Loucy (cell line): ENCODE data around the gene TRAF3IP1.

Source experiments
- EZH2phosphoT487 ChIP-seq: fragments of 200-600 bp; IDR thresholded peaks from 2 replicates; pipeline ENCODE4 v1.6.1; 2018; ENCODE audit warnings: antibody characterized with exemption, mild to moderate bottlenecking, moderate library complexity, borderline replicate concordance
- TF ChIP-seq, protein P1 (sequence below): fragments of 200-600 bp; sonication (generic); conservative IDR thresholded peaks from 2 replicates; pipeline ENCODE4 v1.5.1; 2014; ENCODE audit warnings: mild to moderate bottlenecking, antibody characterized with exemption, low read length

DNA sequence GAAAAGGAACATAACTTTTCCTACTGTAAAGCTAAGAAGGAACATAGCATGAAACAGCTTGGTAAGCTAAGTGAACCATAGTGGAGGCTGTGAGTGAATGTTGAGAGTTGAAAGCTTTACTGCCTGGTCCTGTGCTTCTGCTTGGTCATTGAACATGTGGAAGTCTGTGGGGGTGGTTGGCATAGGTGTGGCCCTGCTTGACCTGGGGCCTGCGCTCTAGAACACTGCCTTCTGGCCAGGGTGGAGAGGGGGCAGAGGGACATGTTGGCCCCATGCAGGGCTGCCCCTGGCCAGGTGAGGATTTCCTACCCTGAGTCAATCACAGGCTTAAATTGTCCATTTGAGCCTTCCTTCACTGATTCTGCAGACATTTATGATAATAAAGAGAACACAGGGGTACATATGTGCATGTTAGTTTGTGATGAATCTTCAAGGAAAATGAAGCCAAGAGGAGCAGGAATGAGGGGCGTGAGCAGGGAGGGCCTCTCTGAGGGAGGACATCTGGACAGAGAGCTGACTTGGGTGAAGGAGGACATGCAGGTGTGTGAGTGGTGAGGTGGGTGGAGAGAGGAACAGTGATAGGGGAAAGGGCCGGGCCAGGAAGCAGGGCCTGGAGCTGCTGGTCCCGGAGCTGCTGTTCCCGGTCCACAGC lies 16.6 kb downstream of the TRAF3IP1 start:
- TF ChIP-seq, protein P1, sequence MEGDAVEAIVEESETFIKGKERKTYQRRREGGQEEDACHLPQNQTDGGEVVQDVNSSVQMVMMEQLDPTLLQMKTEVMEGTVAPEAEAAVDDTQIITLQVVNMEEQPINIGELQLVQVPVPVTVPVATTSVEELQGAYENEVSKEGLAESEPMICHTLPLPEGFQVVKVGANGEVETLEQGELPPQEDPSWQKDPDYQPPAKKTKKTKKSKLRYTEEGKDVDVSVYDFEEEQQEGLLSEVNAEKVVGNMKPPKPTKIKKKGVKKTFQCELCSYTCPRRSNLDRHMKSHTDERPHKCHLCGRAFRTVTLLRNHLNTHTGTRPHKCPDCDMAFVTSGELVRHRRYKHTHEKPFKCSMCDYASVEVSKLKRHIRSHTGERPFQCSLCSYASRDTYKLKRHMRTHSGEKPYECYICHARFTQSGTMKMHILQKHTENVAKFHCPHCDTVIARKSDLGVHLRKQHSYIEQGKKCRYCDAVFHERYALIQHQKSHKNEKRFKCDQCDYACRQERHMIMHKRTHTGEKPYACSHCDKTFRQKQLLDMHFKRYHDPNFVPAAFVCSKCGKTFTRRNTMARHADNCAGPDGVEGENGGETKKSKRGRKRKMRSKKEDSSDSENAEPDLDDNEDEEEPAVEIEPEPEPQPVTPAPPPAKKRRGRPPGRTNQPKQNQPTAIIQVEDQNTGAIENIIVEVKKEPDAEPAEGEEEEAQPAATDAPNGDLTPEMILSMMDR, result no peak
- no peak for TF ChIP-seq EZH2phosphoT487
